DOHH2 (cell line): ENCODE results near the gene NAA38.

ENCODE experiments used
- H3F3A ChIP-seq: fragments of 200-600 bp; sonication (generic), shearing (Covaris generic); 2 replicates; pipeline ENCODE4 v1.6.0; 2016; ENCODE audit warnings: antibody characterized with exemption, mild to moderate bottlenecking; ENCODE audit not compliant: control insufficient read depth, insufficient read depth
- H3K27ac ChIP-seq: fragments of 200-600 bp; sonication (generic); 2 replicates; pipeline ENCODE4 v1.5.1; 2014; ENCODE audit warnings: low read depth, mild to moderate bottlenecking, low read length, moderate library complexity
- H3K27me3 ChIP-seq: fragments of 200-600 bp; sonication (generic); 2 replicates; pipeline ENCODE4 v1.6.1; 2014; ENCODE audit warnings: mild to moderate bottlenecking, low read length, mixed read lengths; ENCODE audit not compliant: control insufficient read depth
- H3K36me3 ChIP-seq: fragments of 200-600 bp; sonication (generic); 2 replicates; pipeline ENCODE4 v1.6.1; 2014; ENCODE audit warnings: mild to moderate bottlenecking, low read length, moderate library complexity, mixed read lengths; ENCODE audit not compliant: control insufficient read depth
- H3K4me1 ChIP-seq: fragments of 200-600 bp; sonication (generic); 2 replicates; pipeline ENCODE4 v1.6.1; 2014; ENCODE audit warnings: mild to moderate bottlenecking, low read length, mixed read lengths; ENCODE audit not compliant: control insufficient read depth
- H3K4me2 ChIP-seq: fragments of 200-600 bp; sonication (generic); 2 replicates; pipeline ENCODE4 v1.6.0; 2014; ENCODE audit warnings: mild to moderate bottlenecking, low read length, moderate library complexity
- H3K4me3 ChIP-seq: fragments of 200-600 bp; sonication (generic); 2 replicates; pipeline ENCODE4 v1.5.1; 2014; ENCODE audit warnings: mild to moderate bottlenecking, low read length, mixed read lengths
- H3K79me2 ChIP-seq: fragments of 200-600 bp; sonication (generic); 2 replicates; pipeline ENCODE4 v1.6.1; 2014; ENCODE audit warnings: mild to moderate bottlenecking, low read length, mixed read lengths; ENCODE audit not compliant: control insufficient read depth
- H3K9me2 ChIP-seq: fragments of 200-600 bp; sonication (generic); replicated peaks from 2 replicates; pipeline ENCODE4 v1.6.1; 2014; ENCODE audit warnings: mild to moderate bottlenecking, low read length, mixed read lengths; ENCODE audit not compliant: control insufficient read depth
- H3K9me3 ChIP-seq: fragments of 200-600 bp; sonication (generic); 2 replicates; pipeline ENCODE4 v1.6.1; 2014; ENCODE audit warnings: antibody characterized with exemption, low read length, mixed read lengths; ENCODE audit not compliant: control insufficient read depth, insufficient read depth
- H4K20me1 ChIP-seq: fragments of 200-600 bp; sonication (generic); 2 replicates; pipeline ENCODE4 v1.6.0; 2014; ENCODE audit warnings: low read depth, mild to moderate bottlenecking, antibody characterized with exemption, low read length, moderate library complexity; ENCODE audit not compliant: control insufficient read depth, insufficient read depth
- CTCF ChIP-seq: fragments of 200-600 bp; sonication (generic); IDR thresholded peaks from one replicate; pipeline ENCODE4 v1.5.1; 2014; ENCODE audit warnings: antibody characterized with exemption, mild to moderate bottlenecking, low read depth, low read length; ENCODE audit not compliant: poor library complexity, severe bottlenecking
- EZH2phosphoT487 ChIP-seq: fragments of 200-600 bp; sonication (generic); IDR thresholded peaks from 2 replicates; pipeline ENCODE4 v1.6.1; 2017; ENCODE audit warnings: borderline replicate concordance, mild to moderate bottlenecking, antibody characterized with exemption, low read length, moderate library complexity, mixed read lengths

The NAA38 gene

GRCh38 chr17:7850701-7851437 lies 6.5 kb downstream of the NAA38 start:
- H3K4me1 ChIP-seq: peaks cover 31% of the 10 kb centered on the region
- TF ChIP-seq EZH2phosphoT487 (no peak), CTCF (no peak)
- H3K36me3 ChIP-seq: peaks cover 82% of the 10 kb centered on the region
- H3K9me3 ChIP-seq: no peaks in the 10 kb centered on the region
- H3K9me2 ChIP-seq: no peaks in the 10 kb centered on the region
- peaks cover 31% of the 10 kb centered on the region for H3F3A ChIP-seq
- peak overlapping the region; percentile 68 for H3K4me3 ChIP-seq
- H3K27me3 ChIP-seq: no peaks in the 10 kb centered on the region
- peak overlapping the region; percentile 27 for H3K27ac ChIP-seq
- H4K20me1 ChIP-seq: peaks cover 7% of the 10 kb centered on the region; the same call in 1 of the 2 replicates
- peak overlapping the region; percentile 76 for H3K4me2 ChIP-seq
- H3K79me2 ChIP-seq: peaks cover 40% of the 10 kb centered on the region

- peaks cover 41% of the 10 kb centered on the region for H3K79me2 ChIP-seq
- TF ChIP-seq EZH2phosphoT487 (no peak), CTCF (no peak)
- H3F3A ChIP-seq: peaks cover 28% of the 10 kb centered on the region
- H3K9me2 ChIP-seq: no peaks in the 10 kb centered on the region
- peaks cover 31% of the 10 kb centered on the region for H3K4me1 ChIP-seq
- peaks cover 13% of the 10 kb centered on the region; the same call in 1 of the 2 replicates for H4K20me1 ChIP-seq
- peak overlapping the region; percentile 76 for H3K4me2 ChIP-seq
- H3K27ac ChIP-seq: 0 out of 2 replicates have a peak overlapping the region, but pooled peaks have one; percentile 27
- no peaks in the 10 kb centered on the region for H3K9me3 ChIP-seq
- H3K4me3 ChIP-seq: no peak overlapping the region
- H3K36me3 ChIP-seq: peaks cover 82% of the 10 kb centered on the region
- H3K27me3 ChIP-seq: no peaks in the 10 kb centered on the region
Observed at GRCh38 chr17:7849751-7850504, 7.4 kb downstream of the NAA38 start.

- no peak overlapping the region for H3K4me3 ChIP-seq
- peaks cover 23% of the 10 kb centered on the region for H3F3A ChIP-seq
- H3K4me2 ChIP-seq: no peak overlapping the region
- no peaks in the 10 kb centered on the region for H3K9me3 ChIP-seq
- H3K4me1 ChIP-seq: peaks cover 32% of the 10 kb centered on the region
- H4K20me1 ChIP-seq: peaks cover 14% of the 10 kb centered on the region; the same call in 1 of the 2 replicates
- H3K27ac ChIP-seq: no peak overlapping the region
- peaks cover 87% of the 10 kb centered on the region for H3K36me3 ChIP-seq
- TF ChIP-seq CTCF (no peak), EZH2phosphoT487 (no peak)
- H3K79me2 ChIP-seq: peaks cover 48% of the 10 kb centered on the region
- no peaks in the 10 kb centered on the region for H3K27me3 ChIP-seq
- no peaks in the 10 kb centered on the region for H3K9me2 ChIP-seq
Observed at GRCh38 chr17:7849130-7849750, 8.1 kb downstream of the NAA38 start.
